OCI-LY3 (cell line): ENCODE measurements around the gene FAM83G.

ENCODE experiments used
- CTCF ChIP-seq: fragments of 200-600, 300-600 bp; sonication (generic); IDR thresholded peaks from 2 replicates; pipeline ENCODE4 v1.5.1; 2014; ENCODE audit warnings: antibody characterized with exemption, low read length, low read depth
- EZH2phosphoT487 ChIP-seq: fragments of 200-600 bp; shearing (Covaris generic); IDR thresholded peaks from 2 replicates; pipeline ENCODE4 v1.6.1; 2018; ENCODE audit warnings: antibody characterized with exemption, mixed run types, low read depth

- TF ChIP-seq CTCF (no peak), EZH2phosphoT487 (no peak)
Measured at GRCh38 chr17:18956581-18956980, 48.0 kb downstream of the FAM83G start.
